GM18951 (cell line): ENCODE data around the gene PAPOLG.

Experiments used
- POLR2A ChIP-seq: IDR thresholded peaks from 4 replicates; pipeline ENCODE4 v1.6.1; 2011; ENCODE audit warnings: mild to moderate bottlenecking; ENCODE audit not compliant: insufficient read length, insufficient read depth; ENCODE audit errors: extremely low read depth
- in situ Hi-C: fragments of 300-500 bp; cut with MboI; formaldehyde crosslinking; loops from one replicate; pipeline ENCODE4 v1.12.0; 2022; ENCODE audit warnings: low sequenced_read_pairs, mixed read lengths, inconsistent platforms; ENCODE audit not compliant: unreplicated experiment

PAPOLG gene

DNA sequence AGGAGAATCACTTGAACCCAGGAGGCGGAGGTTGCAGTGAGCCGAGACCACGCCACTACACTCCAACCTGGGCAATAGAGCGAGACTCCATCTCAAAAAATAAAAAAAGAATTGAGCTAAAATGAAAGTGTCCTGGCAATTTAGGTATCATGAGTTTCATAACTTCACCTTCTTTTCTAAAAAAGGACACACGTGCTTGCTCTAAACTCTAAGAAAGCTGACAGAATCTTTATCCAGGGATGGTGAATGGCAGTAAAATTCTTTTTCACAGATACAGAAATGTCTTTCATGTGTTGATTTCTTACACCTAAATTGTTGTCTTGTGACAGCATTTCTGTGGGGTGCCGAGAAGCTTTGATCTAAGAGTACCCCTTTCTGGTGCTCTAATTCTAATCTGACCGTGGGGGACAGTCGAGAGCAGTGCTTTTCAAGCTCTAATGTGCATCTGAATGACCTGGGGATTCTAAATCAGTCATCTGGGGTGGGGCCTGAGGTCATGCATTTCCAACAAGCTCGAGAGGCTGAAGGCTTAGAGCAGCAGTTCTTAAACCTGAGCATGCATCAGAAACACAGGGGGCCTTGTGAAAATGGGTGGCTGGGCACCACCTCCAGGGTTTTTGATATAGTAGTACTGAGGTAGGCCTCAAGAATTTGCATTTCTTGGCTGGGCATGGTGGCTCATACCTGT is 83.2 kb downstream of the PAPOLG start:
- in situ Hi-C loops, result no loop called here
- TF ChIP-seq POLR2A, result no peak

DNA sequence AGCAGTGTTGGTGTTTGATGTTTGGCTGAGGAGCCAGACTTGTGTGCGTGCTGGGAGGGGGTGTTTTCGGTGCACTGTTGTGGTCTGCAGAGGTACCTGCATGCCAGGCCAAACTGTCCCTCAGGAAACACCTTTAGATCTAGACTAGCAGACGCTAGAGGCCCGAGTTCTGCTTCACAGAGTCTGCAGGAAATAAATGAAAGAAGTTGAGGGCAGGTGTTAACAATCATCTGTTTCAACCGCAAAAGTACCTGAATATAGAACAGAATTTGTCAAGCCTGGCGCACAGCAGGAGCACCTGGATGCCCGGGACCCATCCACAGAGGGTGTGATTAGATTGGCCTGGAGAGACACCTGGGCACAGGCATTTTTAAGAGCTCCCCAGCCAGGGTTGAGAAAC is 84.8 kb downstream of the PAPOLG start:
- in situ Hi-C loops, result no loop called here
- no peak for TF ChIP-seq POLR2A

DNA sequence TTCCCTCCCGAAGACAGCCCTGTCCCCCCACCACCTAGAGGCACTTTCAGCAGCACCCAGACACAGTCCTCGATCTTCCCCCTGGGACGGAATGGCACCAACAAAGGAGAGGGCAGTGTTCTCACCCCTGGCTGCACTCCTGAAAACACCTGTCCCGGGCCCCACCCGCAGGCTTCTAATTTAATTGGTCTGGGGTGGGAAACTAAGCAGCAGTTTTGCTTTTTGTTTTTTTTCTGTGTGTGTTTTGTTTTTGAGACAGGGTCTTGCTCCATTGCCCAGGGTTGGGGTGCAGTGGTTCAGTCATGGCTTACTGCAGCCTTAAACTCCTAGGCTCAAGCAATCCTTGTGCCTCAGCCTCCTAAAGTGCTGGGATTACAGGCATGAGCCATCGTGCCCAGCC is 86.9 kb downstream of the PAPOLG start:
- TF ChIP-seq POLR2A, result no peak
- in situ Hi-C loops, result no loop called here

DNA sequence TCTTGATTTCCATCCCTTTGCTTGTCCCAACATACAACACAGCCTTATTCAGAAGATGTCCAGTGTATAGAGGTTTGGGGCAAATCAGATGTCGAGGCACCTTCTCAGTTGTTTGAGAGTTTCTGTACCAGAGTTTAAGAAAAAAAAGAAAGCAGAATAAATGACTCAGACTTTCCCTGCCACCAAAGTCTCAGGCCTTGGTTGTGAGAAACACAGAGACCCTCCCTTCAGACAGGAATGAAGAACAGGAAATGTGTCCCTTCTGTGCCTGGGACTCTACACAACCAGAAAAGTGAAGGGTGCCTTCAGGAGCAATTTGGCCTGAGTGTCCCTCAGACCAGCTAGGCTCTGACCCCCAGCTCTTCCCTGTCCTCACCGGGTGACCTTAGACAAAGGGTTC is 88.0 kb downstream of the PAPOLG start:
- in situ Hi-C loops, result no loop called here
- TF ChIP-seq POLR2A, result no peak

DNA sequence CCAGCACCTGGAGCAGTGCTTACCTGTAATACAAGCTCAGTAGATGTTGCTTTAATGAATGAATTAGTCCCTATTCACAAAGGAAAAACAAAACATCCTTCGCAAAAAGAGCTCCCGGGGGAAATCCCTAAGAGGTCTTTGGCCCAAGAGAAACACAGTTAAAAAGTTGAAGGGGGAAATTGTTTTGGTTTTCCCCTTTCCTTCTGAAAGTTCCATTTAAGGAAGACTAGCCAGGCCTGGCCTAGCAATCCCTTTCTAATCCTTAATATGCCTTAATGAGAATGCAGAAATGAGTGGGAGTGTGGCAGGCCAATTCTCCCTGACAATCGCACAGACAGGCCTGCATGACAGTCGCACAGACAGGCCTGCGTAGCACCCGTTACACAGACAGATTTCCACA is 91.8 kb downstream of the PAPOLG start:
- in situ Hi-C loops, result no loop called here
- no peak for TF ChIP-seq POLR2A
